ENCODE measurements around the gene SEC61A1.

- TF ChIP-seq CTCF (IDR thresholded peaks at IDR 0.05) = no peak
- no peak for TF ChIP-seq POLR2A (IDR thresholded peaks at IDR 0.05)
Observed at GRCh38 chr3:128082546-128082945, 30.3 kb downstream of the SEC61A1 start.

All from vagina (tissue), 2 donors.